ENCODE measurements around the gene PDE7B. TPM values are rescaled to one million over a fixed set of nuclear protein-coding genes. Genes with fewer than 3 reads are reported as not detected.
"Not testable (repeated sequence)": the region's sequence is repeated elsewhere in the genome, so short reads cannot be mapped to it uniquely, and the experiment has no call there.

PDE7B gene
- total RNA-seq, 2 donors from 2014 or later = 0.27 to 0.93 TPM

GRCh38 chr6:136103763-136104311 lies 252.3 kb downstream of the PDE7B start:
- no peak for DNase-seq (ENCODE audit: low spot score in 2 of 2)
- H3K9me3 Mint-ChIP-seq = no peaks in the 10 kb centered on the region
- H3K36me3 Mint-ChIP-seq = no peaks in the 10 kb centered on the region
- no peak for ATAC-seq
- H3K27ac Mint-ChIP-seq = no peak overlapping the region

DNA sequence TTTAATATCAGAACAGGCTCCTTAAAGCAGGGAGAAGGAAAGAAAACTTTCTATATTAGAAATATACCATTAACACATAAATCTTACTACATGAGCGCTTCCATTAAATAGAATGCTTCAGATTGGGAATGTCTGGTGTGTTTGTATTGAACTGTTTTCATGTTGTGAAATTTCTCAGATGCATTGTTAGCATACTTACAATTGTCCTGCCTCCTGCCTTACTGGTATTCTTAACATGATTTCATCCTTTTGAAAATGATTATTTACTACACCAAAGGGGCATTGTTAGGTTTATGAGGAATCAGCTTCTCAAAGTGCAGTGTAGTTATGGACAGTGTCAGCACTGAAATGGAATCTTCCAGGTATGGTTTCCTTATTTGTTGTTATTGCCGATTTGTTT lies 253.1 kb downstream of the PDE7B start:
- H3K27ac Mint-ChIP-seq = no peak overlapping the region
- H3K9me3 Mint-ChIP-seq = no peaks in the 10 kb centered on the region
- no peaks in the 10 kb centered on the region for H3K36me3 Mint-ChIP-seq

DNA sequence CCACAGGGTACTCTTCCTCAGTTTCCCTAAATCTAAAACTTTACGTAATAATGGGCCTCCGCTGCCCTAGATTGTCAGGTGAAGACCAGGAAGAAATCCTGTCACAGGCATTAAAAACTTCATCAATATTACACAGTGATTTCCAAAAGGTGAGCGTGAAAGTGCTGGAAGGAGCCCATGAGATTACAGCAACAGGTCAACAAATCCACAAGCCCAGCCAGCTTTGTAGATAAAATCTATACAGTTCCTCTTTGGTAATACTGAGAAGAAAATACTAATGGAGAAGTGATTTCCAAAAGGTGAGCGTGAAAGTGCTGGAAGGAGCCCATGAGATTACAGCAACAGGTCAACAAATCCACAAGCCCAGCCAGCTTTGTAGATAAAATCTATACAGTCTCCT lies 254.3 kb downstream of the PDE7B start:
- not testable (repeated sequence) for H3K36me3 Mint-ChIP-seq; DNase-seq (ENCODE audit: low spot score in 2 of 2); H3K9me3 Mint-ChIP-seq; ATAC-seq; H3K27ac Mint-ChIP-seq

More for the DNA sequence above, 253.1 kb downstream of the PDE7B start:
- no peak for ATAC-seq
- DNase-seq (ENCODE audit: low spot score in 2 of 2) = no peak

GRCh38 chr6:136108361-136108945 lies 257.0 kb downstream of the PDE7B start:
- no peak for DNase-seq (ENCODE audit: low spot score in 2 of 2)
- Mint-ChIP-seq H3K27ac (no peak overlapping the region), H3K36me3 (no peaks in the 10 kb centered on the region), H3K9me3 (no peaks in the 10 kb centered on the region)
- ATAC-seq = no peak

DNA sequence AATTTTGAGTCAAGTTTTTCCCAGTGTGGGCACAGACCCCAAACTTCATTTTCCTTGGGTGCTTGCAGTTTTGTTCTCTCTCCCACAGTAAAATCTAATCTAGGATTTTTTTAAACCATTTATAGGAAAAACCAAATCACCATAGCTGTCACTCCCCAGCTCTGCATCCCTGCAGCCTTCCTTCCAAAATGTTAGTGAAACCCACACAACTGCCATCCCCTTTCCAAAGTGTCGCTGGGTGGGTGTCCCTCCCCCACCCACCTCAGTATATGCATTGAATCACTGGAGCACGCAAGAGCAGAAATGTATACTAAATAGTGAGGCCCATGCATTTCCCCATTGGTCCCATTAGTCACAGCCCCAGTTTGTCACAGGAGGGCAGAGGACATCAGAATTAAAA lies 260.3 kb downstream of the PDE7B start:
- Mint-ChIP-seq H3K9me3 (no peaks in the 10 kb centered on the region), H3K36me3 (no peaks in the 10 kb centered on the region), H3K27ac (no peak overlapping the region)
- no peak for DNase-seq (ENCODE audit: low spot score in 2 of 2)
- ATAC-seq = no peak

DNA sequence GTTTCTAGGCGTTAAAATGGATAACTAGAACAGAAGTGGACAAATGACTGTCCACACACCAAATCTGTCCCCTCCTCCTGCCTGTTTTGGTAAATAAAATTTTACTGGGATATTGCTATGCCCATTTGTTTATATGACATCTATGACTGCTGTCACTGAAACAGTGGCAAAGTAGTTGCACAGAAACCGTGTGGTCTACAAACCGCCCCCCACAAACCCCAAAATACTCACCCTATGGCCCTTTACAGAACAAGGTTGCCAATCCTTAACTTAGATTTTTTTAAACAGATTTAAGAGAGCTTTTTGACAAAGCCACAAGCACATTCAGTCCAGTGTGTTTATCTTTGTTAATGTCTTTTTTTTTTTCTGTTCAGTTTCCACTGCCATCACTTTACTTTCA lies 260.8 kb downstream of the PDE7B start:
- no peaks in the 10 kb centered on the region for H3K36me3 Mint-ChIP-seq
- ATAC-seq (no peak), DNase-seq (ENCODE audit: low spot score in 2 of 2) (no peak)
- no peaks in the 10 kb centered on the region for H3K9me3 Mint-ChIP-seq
- H3K27ac Mint-ChIP-seq = no peak overlapping the region

DNA sequence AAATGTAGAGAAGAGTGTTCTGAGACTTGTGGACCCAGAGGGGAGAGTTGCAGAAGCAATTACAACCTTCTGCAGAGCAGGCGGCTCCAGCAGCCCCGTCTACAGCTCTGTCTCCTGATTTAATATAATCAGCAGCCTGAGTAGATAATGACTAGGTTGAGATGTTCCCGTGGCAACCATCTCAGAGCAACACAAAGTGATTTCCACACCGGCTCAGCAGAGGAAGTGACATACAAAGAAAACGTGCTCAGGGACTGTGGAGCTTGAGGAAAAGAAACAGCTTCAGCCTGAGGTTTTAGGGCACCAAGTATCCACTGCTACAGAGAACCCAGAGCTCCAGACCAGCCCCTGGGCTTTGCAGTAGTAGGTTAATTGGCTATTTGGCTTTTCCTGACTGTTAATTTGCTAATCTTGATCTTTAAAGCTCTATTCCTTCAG lies 262.3 kb downstream of the PDE7B start:
- ATAC-seq = peak in 1 of 2 donors; percentile 47
- Mint-ChIP-seq H3K27ac (no peak overlapping the region), H3K36me3 (no peaks in the 10 kb centered on the region)

GRCh38 chr6:136114661-136115060 lies 263.2 kb downstream of the PDE7B start:
- no peak for ATAC-seq
- Mint-ChIP-seq H3K27ac (no peak overlapping the region), H3K36me3 (no peaks in the 10 kb centered on the region), H3K9me3 (no peaks in the 10 kb centered on the region)
- no peak for DNase-seq (ENCODE audit: low spot score in 2 of 2)

More for the DNA sequence above, 262.3 kb downstream of the PDE7B start:
- no peaks in the 10 kb centered on the region for H3K9me3 Mint-ChIP-seq
- DNase-seq (ENCODE audit: low spot score in 2 of 2) = no peak

DNA sequence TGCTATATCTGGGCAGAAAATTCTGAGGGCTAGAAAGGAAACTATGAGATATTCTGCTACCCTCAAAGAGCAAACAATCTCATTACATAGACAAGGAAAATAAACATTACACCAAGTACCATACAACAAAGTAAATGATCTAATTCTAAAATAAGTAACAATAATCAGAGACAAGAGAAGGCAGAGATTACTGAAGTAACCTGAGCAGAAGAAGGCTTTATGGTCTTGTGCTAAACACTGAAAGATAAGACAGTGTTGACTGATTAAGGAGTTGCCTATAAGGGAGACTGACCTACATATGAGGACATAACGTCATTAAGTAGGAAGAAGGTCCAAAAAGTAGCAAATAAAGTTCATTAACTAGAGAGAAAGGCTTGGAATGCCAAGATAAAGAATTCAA lies 264.4 kb downstream of the PDE7B start:
- ATAC-seq = no peak
- no peaks in the 10 kb centered on the region for H3K36me3 Mint-ChIP-seq
- no peaks in the 10 kb centered on the region for H3K9me3 Mint-ChIP-seq
- no peak for DNase-seq (ENCODE audit: low spot score in 2 of 2)
- no peak overlapping the region for H3K27ac Mint-ChIP-seq

GRCh38 chr6:136117081-136117480 lies 265.6 kb downstream of the PDE7B start:
- DNase-seq (ENCODE audit: low spot score in 2 of 2) = no peak
- Mint-ChIP-seq H3K27ac (no peak overlapping the region), H3K36me3 (no peaks in the 10 kb centered on the region), H3K9me3 (no peaks in the 10 kb centered on the region)
- no peak for ATAC-seq

DNA sequence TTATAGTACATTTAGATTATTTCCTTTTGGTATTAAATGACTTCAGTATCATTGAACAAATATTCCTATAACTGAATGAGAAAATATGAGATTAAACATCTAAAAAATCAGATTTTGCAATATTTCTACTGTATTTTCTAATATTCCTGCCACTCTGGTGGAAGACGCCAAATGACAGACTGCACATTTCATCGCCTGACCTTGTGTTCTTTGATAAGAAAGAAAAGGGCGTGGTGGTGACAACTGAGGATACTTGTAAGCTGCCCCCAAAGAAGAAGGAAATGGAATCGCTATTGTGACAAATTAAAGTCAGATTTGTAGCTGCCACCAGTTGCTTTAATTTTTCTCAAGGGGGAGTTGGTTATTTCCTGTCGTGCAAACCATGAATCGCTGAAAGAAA lies 267.3 kb downstream of the PDE7B start:
- Mint-ChIP-seq H3K36me3 (no peaks in the 10 kb centered on the region), H3K27ac (no peak overlapping the region), H3K9me3 (no peaks in the 10 kb centered on the region)
- DNase-seq (ENCODE audit: low spot score in 2 of 2) (no peak), ATAC-seq (no peak)

- Mint-ChIP-seq H3K27ac (no peak overlapping the region), H3K36me3 (no peaks in the 10 kb centered on the region), H3K9me3 (no peaks in the 10 kb centered on the region)
- ATAC-seq = no peak
- no peak for DNase-seq (ENCODE audit: low spot score in 2 of 2)
Observed at GRCh38 chr6:136123468-136123867, 272.0 kb downstream of the PDE7B start.

DNA sequence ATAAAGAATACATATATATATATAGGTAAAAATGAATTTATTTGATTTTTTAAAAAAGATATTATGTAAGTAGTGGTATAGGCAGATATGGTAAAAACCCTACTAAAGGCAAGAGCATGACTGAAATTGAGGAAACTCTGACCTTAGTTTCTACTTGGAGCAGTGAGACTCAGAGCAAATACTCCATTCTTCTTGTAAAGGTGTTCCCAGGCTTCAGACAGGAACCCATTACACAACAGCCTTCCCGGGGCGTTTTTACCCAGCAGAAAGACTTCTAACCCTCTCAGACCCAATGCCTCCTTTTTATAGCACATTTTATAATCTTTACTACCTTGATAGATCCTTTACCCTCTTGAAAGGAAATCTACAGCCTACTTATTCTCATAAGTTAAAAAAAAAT lies 274.1 kb downstream of the PDE7B start:
- ATAC-seq = no peak
- DNase-seq (ENCODE audit: low spot score in 2 of 2) = no peak
- Mint-ChIP-seq H3K9me3 (peaks cover 0 to 5% of the 10 kb centered on the region in 2 donors), H3K36me3 (no peaks in the 10 kb centered on the region), H3K27ac (no peak overlapping the region)

DNA sequence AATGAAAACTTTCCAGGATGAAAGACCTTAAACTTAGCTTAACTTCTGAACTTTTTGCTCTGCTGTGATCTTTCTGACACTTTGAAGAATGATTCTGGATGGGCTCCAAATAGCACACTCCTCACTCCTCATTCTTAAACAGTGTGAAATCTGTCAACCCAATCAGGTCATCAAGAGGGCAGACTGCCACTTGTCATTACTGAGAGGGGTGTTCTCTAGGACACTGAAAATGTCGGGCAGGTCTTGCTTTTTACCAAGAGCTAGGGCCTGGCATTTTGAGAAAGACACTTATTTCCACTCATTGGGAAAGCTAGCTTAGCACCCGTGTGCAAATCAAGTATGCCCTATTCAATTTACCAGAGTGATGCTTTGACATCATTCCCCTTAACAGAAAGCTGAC lies 276.4 kb downstream of the PDE7B start:
- ATAC-seq (no peak), DNase-seq (ENCODE audit: low spot score in 2 of 2) (no peak)
- no peaks in the 10 kb centered on the region for H3K36me3 Mint-ChIP-seq
- no peak overlapping the region for H3K27ac Mint-ChIP-seq
- peaks cover 0 to 5% of the 10 kb centered on the region in 2 donors for H3K9me3 Mint-ChIP-seq

DNA sequence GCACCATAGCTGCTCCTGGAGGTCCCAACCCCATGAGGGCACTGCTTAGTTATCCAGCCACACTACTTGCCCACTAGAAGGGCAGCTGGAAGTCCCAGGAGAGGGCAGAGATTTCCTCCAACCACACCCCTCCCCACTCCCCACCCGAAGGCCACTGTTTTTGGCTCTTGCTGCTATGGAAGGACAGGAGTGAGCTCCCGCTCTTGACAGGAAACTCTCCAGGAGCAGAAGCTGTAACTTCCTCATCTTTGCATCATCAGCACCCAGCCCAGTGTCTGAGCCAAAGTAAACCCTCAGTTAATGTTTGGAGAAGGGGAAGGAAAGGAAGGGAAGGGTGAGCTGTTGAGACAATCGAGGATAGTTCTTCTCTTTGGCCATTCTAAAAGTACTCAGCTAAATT lies 277.9 kb downstream of the PDE7B start:
- ATAC-seq = no peak
- no peak for DNase-seq (ENCODE audit: low spot score in 2 of 2)
- H3K36me3 Mint-ChIP-seq = no peaks in the 10 kb centered on the region
- H3K27ac Mint-ChIP-seq = no peak overlapping the region
- H3K9me3 Mint-ChIP-seq = peaks cover 0 to 5% of the 10 kb centered on the region in 2 donors

DNA sequence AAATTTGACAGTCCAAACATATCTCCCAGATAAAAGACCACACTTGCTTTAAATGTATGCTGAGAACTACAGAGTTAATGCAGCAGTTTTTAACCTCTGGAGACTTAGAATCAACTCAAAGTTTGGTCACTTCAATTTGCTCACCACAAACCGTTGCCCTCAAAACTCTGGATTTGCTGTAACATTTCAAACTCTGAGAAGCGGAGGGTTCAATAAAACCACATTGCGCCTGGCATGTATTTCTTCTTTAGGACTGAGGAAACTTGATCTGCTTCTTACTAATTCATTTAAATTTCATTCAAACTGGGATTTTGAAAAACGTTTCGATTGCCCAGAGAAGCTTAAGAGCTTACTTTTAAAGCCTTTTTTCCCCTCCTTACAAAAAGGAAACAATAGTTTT lies 282.8 kb downstream of the PDE7B start:
- Mint-ChIP-seq H3K9me3 (peaks cover 0 to 5% of the 10 kb centered on the region in 2 donors), H3K27ac (no peak overlapping the region), H3K36me3 (no peaks in the 10 kb centered on the region)
- ATAC-seq = no peak
- DNase-seq (ENCODE audit: low spot score in 2 of 2) = no peak

- DNase-seq (ENCODE audit: low spot score in 2 of 2) (no peak), ATAC-seq (no peak)
- H3K27ac Mint-ChIP-seq = no peak overlapping the region
- peaks cover 0 to 5% of the 10 kb centered on the region in 2 donors for H3K9me3 Mint-ChIP-seq
- no peaks in the 10 kb centered on the region for H3K36me3 Mint-ChIP-seq
Observed at GRCh38 chr6:136134751-136135150, 283.2 kb downstream of the PDE7B start.

DNA sequence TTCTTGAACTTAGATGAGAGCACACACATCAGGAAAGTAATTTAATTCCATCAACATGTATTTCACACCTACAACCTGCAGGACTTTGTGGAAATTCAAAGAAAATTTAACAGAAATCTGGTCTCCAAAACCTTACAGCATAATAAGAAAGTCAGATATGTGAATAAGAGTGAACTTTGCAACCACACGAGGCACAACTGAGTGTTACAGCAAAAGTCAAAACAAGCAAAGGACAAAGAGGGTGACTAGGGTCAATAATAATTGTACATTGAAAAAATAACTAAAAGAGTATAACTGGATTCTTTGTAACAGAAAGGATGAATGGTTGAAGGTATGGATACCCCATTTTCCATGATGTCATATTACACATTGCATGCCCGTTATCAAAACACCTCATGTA lies 284.8 kb downstream of the PDE7B start:
- Mint-ChIP-seq H3K9me3 (no peaks in the 10 kb centered on the region), H3K36me3 (no peaks in the 10 kb centered on the region), H3K27ac (no peak overlapping the region)
- ATAC-seq (no peak), DNase-seq (ENCODE audit: low spot score in 2 of 2) (no peak)

Measured in activated naive CD4-positive, alpha-beta T cell treated with anti-CD3 and anti-CD28 coated beads, Interleukin-2, amount 50 U/mL, for 72 hours (primary cell).